Measurements from ENCODE around the gene TMEM271. TPM values are rescaled to one million over a fixed set of nuclear protein-coding genes. Genes with fewer than 3 reads are reported as not detected.
A peak's percentile ranks its signal among the peaks of the same experiment; 100 is the strongest.

TMEM271 gene
- total RNA-seq, 2 experiments from 2014 or later = not detected

- no peaks in the 10 kb centered on the region for H3K36me3 Mint-ChIP-seq (ENCODE audit: low read depth)
- ATAC-seq (peak; percentile 32), DNase-seq (peak; percentile 47)
- no peaks in the 10 kb centered on the region for H3K9me3 Mint-ChIP-seq (ENCODE audit: low read depth)
- H3K27me3 Mint-ChIP-seq = peaks cover 56% of the 10 kb centered on the region
- intact Hi-C loops (cut with DNase I, micrococcal nuclease) = loop anchor here in 1 of 2 experiments (5.0 to 10.0 kb wide), 2 partner anchors 281 to 837 kb away; no protein-coding TSS in a partner anchor
- POLR2A ChIA-PET = no interaction called here
- H3K4me1 Mint-ChIP-seq = peaks cover 9% of the 10 kb centered on the region
- CTCF ChIA-PET = no interaction called here
- H3K27ac Mint-ChIP-seq = no peak overlapping the region
- no peak overlapping the region for H3K4me3 Mint-ChIP-seq
Observed at GRCh38 chr4:575281-576141, 584 bp downstream of the TMEM271 start.

GRCh38 chr4:574346-575161, 1.5 kb downstream of the TMEM271 start:
- POLR2A ChIA-PET = no interaction called here
- ATAC-seq (no peak), DNase-seq (no peak)
- H3K9me3 Mint-ChIP-seq (ENCODE audit: low read depth) = no peaks in the 10 kb centered on the region
- no peak overlapping the region for H3K4me3 Mint-ChIP-seq
- peaks cover 9% of the 10 kb centered on the region for H3K4me1 Mint-ChIP-seq
- CTCF ChIA-PET = interaction anchor here (1.5 kb wide), 1 partner anchor 10 kb away, joined by 4 read pairs; no protein-coding TSS in a partner anchor
- intact Hi-C loops (cut with DNase I, micrococcal nuclease) = loop anchor here in 1 of 2 experiments (5.0 to 10.0 kb wide), 2 partner anchors 280 to 838 kb away; no protein-coding TSS in a partner anchor
- peaks cover 53% of the 10 kb centered on the region for H3K27me3 Mint-ChIP-seq
- H3K27ac Mint-ChIP-seq = no peak overlapping the region
- H3K36me3 Mint-ChIP-seq (ENCODE audit: low read depth) = no peaks in the 10 kb centered on the region

- Mint-ChIP-seq H3K4me1 (peaks cover 9% of the 10 kb centered on the region), H3K27ac (no peak overlapping the region), H3K4me3 (no peak overlapping the region), H3K9me3 (ENCODE audit: low read depth) (no peaks in the 10 kb centered on the region), H3K36me3 (ENCODE audit: low read depth) (no peaks in the 10 kb centered on the region), H3K27me3 (peaks cover 45% of the 10 kb centered on the region)
- intact Hi-C loops (cut with DNase I, micrococcal nuclease) = loop anchor here in 1 of 2 experiments (10.0 kb wide), 1 partner anchor 279 kb away; no protein-coding TSS in a partner anchor
- DNase-seq = no peak
- ATAC-seq = no peak
- ChIA-PET POLR2A (no interaction called here), CTCF (interaction anchor here (1.5 kb wide), 1 partner anchor 11 kb away, joined by 4 read pairs; no protein-coding TSS in a partner anchor)
Observed at GRCh38 chr4:573122-573892, 2.8 kb downstream of the TMEM271 start.

- DNase-seq (no peak), ATAC-seq (no peak)
- Mint-ChIP-seq H3K27me3 (peaks cover 41% of the 10 kb centered on the region), H3K27ac (no peak overlapping the region), H3K4me1 (peaks cover 7% of the 10 kb centered on the region), H3K4me3 (no peak overlapping the region), H3K9me3 (ENCODE audit: low read depth) (no peaks in the 10 kb centered on the region), H3K36me3 (ENCODE audit: low read depth) (no peaks in the 10 kb centered on the region)
- ChIA-PET CTCF (no interaction called here), POLR2A (no interaction called here)
- intact Hi-C loops (cut with DNase I, micrococcal nuclease) = loop anchor here in 1 of 2 experiments (10.0 kb wide), 1 partner anchor 278 kb away; no protein-coding TSS in a partner anchor
Observed at GRCh38 chr4:572594-572993, 3.5 kb downstream of the TMEM271 start.

- no peak overlapping the region for H3K4me3 Mint-ChIP-seq
Observed at GRCh38 chr4:571838-572572, 4.1 kb downstream of the TMEM271 start.

GRCh38 chr4:570754-571153, 5.3 kb downstream of the TMEM271 start:
- Mint-ChIP-seq H3K4me3 (no peak overlapping the region), H3K27me3 (peaks cover 35% of the 10 kb centered on the region), H3K4me1 (peaks cover 2% of the 10 kb centered on the region), H3K9me3 (ENCODE audit: low read depth) (no peaks in the 10 kb centered on the region), H3K27ac (no peak overlapping the region), H3K36me3 (ENCODE audit: low read depth) (no peaks in the 10 kb centered on the region)
- ChIA-PET CTCF (no interaction called here), POLR2A (no interaction called here)
- ATAC-seq (no peak), DNase-seq (no peak)
- intact Hi-C loops (cut with DNase I, micrococcal nuclease) = loop anchor here in 1 of 2 experiments (10.0 kb wide), 1 partner anchor 276 kb away; no protein-coding TSS in a partner anchor

More at GRCh38 chr4:571838-572572, 4.1 kb downstream of the TMEM271 start:
- Mint-ChIP-seq H3K9me3 (ENCODE audit: low read depth) (no peaks in the 10 kb centered on the region), H3K27me3 (peaks cover 37% of the 10 kb centered on the region), H3K36me3 (ENCODE audit: low read depth) (no peaks in the 10 kb centered on the region), H3K4me1 (peaks cover 4% of the 10 kb centered on the region), H3K27ac (no peak overlapping the region)
- no peak for DNase-seq
- ATAC-seq = no peak
- ChIA-PET CTCF (no interaction called here), POLR2A (no interaction called here)
- intact Hi-C loops (cut with DNase I, micrococcal nuclease) = loop anchor here in 1 of 2 experiments (10.0 kb wide), 1 partner anchor 277 kb away; no protein-coding TSS in a partner anchor

- Mint-ChIP-seq H3K36me3 (ENCODE audit: low read depth) (no peaks in the 10 kb centered on the region), H3K27ac (no peak overlapping the region), H3K4me1 (peaks cover 2% of the 10 kb centered on the region), H3K27me3 (peaks cover 35% of the 10 kb centered on the region), H3K9me3 (ENCODE audit: low read depth) (no peaks in the 10 kb centered on the region), H3K4me3 (no peak overlapping the region)
- ATAC-seq = no peak
- POLR2A ChIA-PET = no interaction called here
- CTCF ChIA-PET = no interaction called here
- intact Hi-C loops (cut with DNase I, micrococcal nuclease) = loop anchor here in 1 of 2 experiments (10.0 kb wide), 1 partner anchor 275 kb away; no protein-coding TSS in a partner anchor
- no peak for DNase-seq
Observed at GRCh38 chr4:569958-570667, 6.0 kb downstream of the TMEM271 start.

- Mint-ChIP-seq H3K4me3 (no peak overlapping the region), H3K27ac (no peak overlapping the region), H3K9me3 (ENCODE audit: low read depth) (peaks cover 1% of the 10 kb centered on the region), H3K4me1 (no peaks in the 10 kb centered on the region), H3K27me3 (peaks cover 30% of the 10 kb centered on the region), H3K36me3 (ENCODE audit: low read depth) (no peaks in the 10 kb centered on the region)
- intact Hi-C loops (cut with DNase I, micrococcal nuclease) = no loop called here
- ATAC-seq (no peak), DNase-seq (no peak)
- POLR2A ChIA-PET = no interaction called here
- CTCF ChIA-PET = no interaction called here
Observed at GRCh38 chr4:568962-569361, 7.1 kb downstream of the TMEM271 start.

GRCh38 chr4:568351-568652, 7.8 kb downstream of the TMEM271 start:
- intact Hi-C loops (cut with DNase I, micrococcal nuclease) = no loop called here
- no peaks in the 10 kb centered on the region for H3K4me1 Mint-ChIP-seq
- ChIA-PET POLR2A (no interaction called here), CTCF (no interaction called here)
- H3K9me3 Mint-ChIP-seq (ENCODE audit: low read depth) = peaks cover 7% of the 10 kb centered on the region
- H3K27me3 Mint-ChIP-seq = peaks cover 24% of the 10 kb centered on the region
- H3K36me3 Mint-ChIP-seq (ENCODE audit: low read depth) = no peaks in the 10 kb centered on the region
- H3K4me3 Mint-ChIP-seq = no peak overlapping the region
- ATAC-seq (no peak), DNase-seq (no peak)
- no peak overlapping the region for H3K27ac Mint-ChIP-seq

- H3K27me3 Mint-ChIP-seq = peaks cover 19% of the 10 kb centered on the region
- DNase-seq = no peak
- ChIA-PET POLR2A (no interaction called here), CTCF (no interaction called here)
- no peaks in the 10 kb centered on the region for H3K4me1 Mint-ChIP-seq
- H3K4me3 Mint-ChIP-seq = no peak overlapping the region
- ATAC-seq = no peak
- intact Hi-C loops (cut with DNase I, micrococcal nuclease) = no loop called here
- no peak overlapping the region for H3K27ac Mint-ChIP-seq
- H3K36me3 Mint-ChIP-seq (ENCODE audit: low read depth) = no peaks in the 10 kb centered on the region
- H3K9me3 Mint-ChIP-seq (ENCODE audit: low read depth) = peaks cover 12% of the 10 kb centered on the region
Observed at GRCh38 chr4:567457-568350, 8.4 kb downstream of the TMEM271 start.
